Keratinocyte (primary cell): Measurements from ENCODE around the gene PRUNE1. TPM values are rescaled to one million over a fixed set of nuclear protein-coding genes. Genes with fewer than 3 reads are reported as not detected.

Source experiments
- DNase-seq: peaks from one replicate; pipeline ENCODE4 v3.0.0-alpha.2; 2011; ENCODE audit warnings: low read depth, missing footprints, low spot score
- FAIRE-seq: peaks from 2 replicates; lab custom pipeline; 2011; peaks lifted over from hg19 to GRCh38; lab: Jason Lieb, UNC
- H2AFZ ChIP-seq: 2 replicates; pipeline ENCODE4 v1.6.0; 2012; ENCODE audit warnings: low read length, control low read depth, inconsistent platforms; ENCODE audit not compliant: control insufficient read depth
- H3K27ac ChIP-seq: 2 replicates; pipeline ENCODE4 v1.5.1; 2011; ENCODE audit warnings: low read length; ENCODE audit not compliant: control insufficient read depth, insufficient read depth
- H3K27me3 ChIP-seq: 3 replicates; pipeline ENCODE4 v1.6.0; 2011; ENCODE audit warnings: low read length; ENCODE audit not compliant: control insufficient read depth, insufficient read depth; ENCODE audit errors: extremely low read depth
- H3K36me3 ChIP-seq, 2 experiments: 2 replicates in 1 of 2; 3 replicates in 1 of 2; pipeline ENCODE4 v1.5.1; 2011; ENCODE audit warnings: low read length in 2 of 2, mild to moderate bottlenecking in 1 of 2; ENCODE audit not compliant: control insufficient read depth in 2 of 2, insufficient read depth in 2 of 2; ENCODE audit errors: extremely low read depth in 1 of 2
- H3K4me1 ChIP-seq: 3 replicates; pipeline ENCODE4 v1.5.1; 2011; ENCODE audit warnings: low read length; ENCODE audit not compliant: control insufficient read depth, insufficient read depth; ENCODE audit errors: extremely low read depth
- H3K4me2 ChIP-seq: 3 replicates; pipeline ENCODE4 v1.6.0; 2011; ENCODE audit warnings: low read depth, low read length; ENCODE audit not compliant: control insufficient read depth, insufficient read depth; ENCODE audit errors: extremely low read depth
- H3K4me3 ChIP-seq, 3 experiments: fragments of 200-600 bp in 1 of 3; sonication (generic) in 1 of 3; 2 replicates in 2 of 3; 3 replicates in 1 of 3; pipeline ENCODE4 v1.5.1; 2011 to 2016; ENCODE audit warnings: low read length in 3 of 3, mild to moderate bottlenecking in 3 of 3, control low read depth in 2 of 3, inconsistent platforms in 1 of 3, low read depth in 1 of 3, mixed read lengths in 1 of 3, mixed run types in 1 of 3, moderate library complexity in 1 of 3; ENCODE audit not compliant: control insufficient read depth in 2 of 3, insufficient read depth in 2 of 3; ENCODE audit errors: extremely low read depth in 1 of 3
- H3K79me2 ChIP-seq: 2 replicates; pipeline ENCODE4 v1.6.0; 2012; ENCODE audit warnings: low read length; ENCODE audit not compliant: control insufficient read depth, insufficient read depth
- H3K9ac ChIP-seq: 3 replicates; pipeline ENCODE4 v1.6.0; 2011; ENCODE audit warnings: low read length; ENCODE audit not compliant: control insufficient read depth, insufficient read depth; ENCODE audit errors: extremely low read depth
- H3K9me1 ChIP-seq: 3 replicates; pipeline ENCODE4 v1.6.0; 2011; ENCODE audit warnings: low read length; ENCODE audit not compliant: control insufficient read depth, insufficient read depth; ENCODE audit errors: extremely low read depth
- H3K9me3 ChIP-seq: 2 replicates; pipeline ENCODE4 v1.5.1; 2012; ENCODE audit warnings: low read depth, low read length; ENCODE audit not compliant: control insufficient read depth
- H4K20me1 ChIP-seq: 3 replicates; pipeline ENCODE4 v1.6.0; 2011; ENCODE audit warnings: low read length; ENCODE audit not compliant: control insufficient read depth, insufficient read depth; ENCODE audit errors: extremely low read depth
- EZH2 ChIP-seq: IDR thresholded peaks from one replicate; pipeline ENCODE4 v1.6.1; 2012; ENCODE audit warnings: inconsistent platforms, mild to moderate bottlenecking, low read length, moderate library complexity
- dilution Hi-C: fragments of 300-500 bp; cut with MboI; formaldehyde crosslinking; loops from one replicate; pipeline ENCODE4 v1.7.0; 2020; ENCODE audit warnings: low sequenced_read_pairs; ENCODE audit not compliant: extremely low pct_ligation_motif_present
- polyA plus RNA-seq, 5 experiments: library from polyadenylated mRNA; depleted of rRNA in 3 of 5; stranded (reverse) in 3 of 5; stranded (forward) in 1 of 5; unstranded in 1 of 5; fragments of >200 nt; gene quantifications; 1 replicate in 1 of 5; 2 replicates in 3 of 5; 3 replicates in 1 of 5; pipeline versions ENCODE4 v1.2.1 to v1.2.3, GENCODE V29; 2011 to 2012; ENCODE audit warnings: missing spikeins in 2 of 5, low read depth in 1 of 5, low replicate concordance in 1 of 5
- TF ChIP-seq, protein P1 (sequence below), 3 experiments: IDR thresholded peaks in 1 of 3; conservative IDR thresholded peaks in 1 of 3; optimal IDR thresholded peaks in 1 of 3; 2 replicates in 2 of 3; 3 replicates in 1 of 3; pipeline versions ENCODE3 to v1.5.1; 2011; ENCODE audit warnings: low read length in 3 of 3, mild to moderate bottlenecking in 3 of 3, moderate library complexity in 2 of 3, control low read depth in 1 of 3, inconsistent platforms in 1 of 3; ENCODE audit not compliant: insufficient read depth in 2 of 3; ENCODE audit errors: extremely low read depth in 1 of 3

The PRUNE1 gene
- polyA plus RNA-seq, 1 donor (not counting 4 experiments of a cell fraction or from before 2014, with no cell fraction given) = 15.4 TPM

DNA sequence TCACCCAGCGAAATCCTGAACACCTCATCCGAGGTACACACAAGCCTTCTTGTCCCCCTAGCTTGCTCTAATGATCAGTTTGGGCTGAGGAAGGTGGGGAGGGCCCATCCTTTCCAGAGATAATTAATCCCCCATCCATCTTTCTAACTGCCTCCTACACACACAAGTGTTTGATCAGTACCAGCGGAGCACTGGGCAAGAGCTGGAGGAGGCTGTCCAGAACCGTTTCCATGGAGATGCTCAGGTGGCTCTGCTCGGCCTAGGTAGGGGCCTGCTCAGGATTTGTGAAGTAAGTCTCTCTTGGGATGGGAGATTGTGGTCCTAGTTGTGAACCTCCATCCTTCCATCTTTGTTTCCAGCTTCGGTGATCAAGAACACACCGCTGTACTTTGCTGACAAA lies 20.3 kb upstream of the PRUNE1 start:
- Histone ChIP-seq H3K9ac (no peak overlapping the region), H4K20me1 (no peaks in the 10 kb centered on the region), H3K4me1 (no peaks in the 10 kb centered on the region), H3K9me1 (no peaks in the 10 kb centered on the region), H2AFZ (no peak overlapping the region), H3K9me3 (no peaks in the 10 kb centered on the region), H3K36me3 (no peaks in the 10 kb centered on the region), H3K27me3 (no peaks in the 10 kb centered on the region), H3K4me3 (no peak overlapping the region), H3K79me2 (no peaks in the 10 kb centered on the region), H3K27ac (no peak overlapping the region), H3K4me2 (no peak overlapping the region)
- TF ChIP-seq EZH2 = no peak
- TF ChIP-seq, protein P1, sequence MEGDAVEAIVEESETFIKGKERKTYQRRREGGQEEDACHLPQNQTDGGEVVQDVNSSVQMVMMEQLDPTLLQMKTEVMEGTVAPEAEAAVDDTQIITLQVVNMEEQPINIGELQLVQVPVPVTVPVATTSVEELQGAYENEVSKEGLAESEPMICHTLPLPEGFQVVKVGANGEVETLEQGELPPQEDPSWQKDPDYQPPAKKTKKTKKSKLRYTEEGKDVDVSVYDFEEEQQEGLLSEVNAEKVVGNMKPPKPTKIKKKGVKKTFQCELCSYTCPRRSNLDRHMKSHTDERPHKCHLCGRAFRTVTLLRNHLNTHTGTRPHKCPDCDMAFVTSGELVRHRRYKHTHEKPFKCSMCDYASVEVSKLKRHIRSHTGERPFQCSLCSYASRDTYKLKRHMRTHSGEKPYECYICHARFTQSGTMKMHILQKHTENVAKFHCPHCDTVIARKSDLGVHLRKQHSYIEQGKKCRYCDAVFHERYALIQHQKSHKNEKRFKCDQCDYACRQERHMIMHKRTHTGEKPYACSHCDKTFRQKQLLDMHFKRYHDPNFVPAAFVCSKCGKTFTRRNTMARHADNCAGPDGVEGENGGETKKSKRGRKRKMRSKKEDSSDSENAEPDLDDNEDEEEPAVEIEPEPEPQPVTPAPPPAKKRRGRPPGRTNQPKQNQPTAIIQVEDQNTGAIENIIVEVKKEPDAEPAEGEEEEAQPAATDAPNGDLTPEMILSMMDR (optimal IDR thresholded peaks at IDR 0.05 in 1 of 3, IDR thresholded peaks at IDR 0.05 in 1 of 3, conservative IDR thresholded peaks at IDR 0.05 in 1 of 3; ENCODE audit: extremely low read depth in 1 of 3, insufficient read depth in 2 of 3, low read length in 3 of 3) = no peak
- dilution Hi-C loops = no loop called here
- FAIRE-seq (no peak), DNase-seq (no peak)

DNA sequence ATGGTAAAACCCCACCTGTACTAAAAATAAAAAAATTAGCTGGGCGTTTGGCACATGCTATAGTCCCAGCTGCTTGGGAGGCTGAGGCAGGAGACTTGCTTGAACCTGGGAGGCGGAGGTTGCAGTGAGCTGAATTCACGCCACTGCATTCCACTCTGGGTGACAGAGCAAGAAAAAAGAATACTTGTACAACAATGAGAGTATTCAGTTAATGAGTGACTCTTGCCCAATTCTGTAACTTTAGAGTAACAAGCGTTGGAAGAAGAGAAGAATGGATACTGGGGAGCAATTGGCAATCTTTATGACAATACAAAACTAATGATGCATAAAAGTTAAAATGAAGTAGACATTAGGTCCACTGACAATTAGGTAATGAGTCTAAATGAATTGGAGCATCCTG lies 15.6 kb upstream of the PRUNE1 start:
- Histone ChIP-seq H3K4me3 (no peak overlapping the region), H3K4me1 (peaks cover 3% of the 10 kb centered on the region), H3K27ac (no peak overlapping the region), H3K79me2 (no peaks in the 10 kb centered on the region), H3K4me2 (no peak overlapping the region), H4K20me1 (no peaks in the 10 kb centered on the region), H3K9me1 (no peaks in the 10 kb centered on the region), H3K36me3 (no peaks in the 10 kb centered on the region), H3K9me3 (no peaks in the 10 kb centered on the region), H2AFZ (no peak overlapping the region), H3K27me3 (no peaks in the 10 kb centered on the region), H3K9ac (no peak overlapping the region)
- DNase-seq = no peak
- no peak for FAIRE-seq
- dilution Hi-C loops = no loop called here
- TF ChIP-seq EZH2 = no peak
- TF ChIP-seq, protein P1 (optimal IDR thresholded peaks at IDR 0.05 in 1 of 3, IDR thresholded peaks at IDR 0.05 in 1 of 3, conservative IDR thresholded peaks at IDR 0.05 in 1 of 3; ENCODE audit: extremely low read depth in 1 of 3, insufficient read depth in 2 of 3, low read length in 3 of 3) = no peak
